ENCODE results near the gene RNF214.

Gene RNF214

GRCh38 chr11:117287668-117288067 is 55.2 kb downstream of the RNF214 start:
- DNase-seq, result no peak

- no peak for DNase-seq
Measured at GRCh38 chr11:117289795-117290194, 57.3 kb downstream of the RNF214 start.

- DNase-seq, result no peak
Measured at GRCh38 chr11:117290809-117291396, 58.4 kb downstream of the RNF214 start, which contains the start of gene BACE1-AS. BACE1-AS (plus strand) TSS chr11:117291346.

GRCh38 chr11:117292616-117293015 is 60.1 kb downstream of the RNF214 start:
- no peak for DNase-seq

GRCh38 chr11:117295438-117296137 is 63.1 kb downstream of the RNF214 start:
- no peak for DNase-seq

- no peak for DNase-seq
Measured at GRCh38 chr11:117296881-117297280, 64.4 kb downstream of the RNF214 start.

GRCh38 chr11:117298195-117298594 is 65.7 kb downstream of the RNF214 start:
- DNase-seq, result no peak

GRCh38 chr11:117299351-117300282 is 67.1 kb downstream of the RNF214 start:
- no peak for DNase-seq

- DNase-seq, result no peak
Measured at GRCh38 chr11:117300283-117300663, 67.8 kb downstream of the RNF214 start.

- DNase-seq, result no peak
Measured at GRCh38 chr11:117300773-117301172, 68.3 kb downstream of the RNF214 start.

- no peak for DNase-seq
Measured at GRCh38 chr11:117302228-117302627, 69.8 kb downstream of the RNF214 start.

- no peak for DNase-seq
Measured at GRCh38 chr11:117303101-117303500, 70.6 kb downstream of the RNF214 start.

- no peak for DNase-seq
Measured at GRCh38 chr11:117303646-117304315, 71.3 kb downstream of the RNF214 start.

- no peak for DNase-seq
Measured at GRCh38 chr11:117305145-117305544, 72.7 kb downstream of the RNF214 start.

GRCh38 chr11:117309310-117309709 is 76.8 kb downstream of the RNF214 start:
- no peak for DNase-seq

GRCh38 chr11:117313091-117313490 is 80.6 kb downstream of the RNF214 start:
- DNase-seq, result no peak

- no peak for DNase-seq
Measured at GRCh38 chr11:117313828-117314768, 81.6 kb downstream of the RNF214 start.

- no peak for DNase-seq
Measured at GRCh38 chr11:117314840-117315239, 82.4 kb downstream of the RNF214 start.

- peak; percentile 21 for DNase-seq
Measured at GRCh38 chr11:117315285-117316196, 83.1 kb downstream of the RNF214 start.

GRCh38 chr11:117316197-117316961 is 83.9 kb downstream of the RNF214 start, which contains the start of gene BACE1:
BACE1 (minus strand) TSS chr11:117316256; CDS start chr11:117315795, 461 bp downstream.
- DNase-seq, result peak; percentile 3
